PC-9 (cell line): ENCODE measurements around the gene MAP3K5. TPM values are rescaled to one million over a fixed set of nuclear protein-coding genes. Genes with fewer than 3 reads are reported as not detected.

ENCODE experiments used
- BruUV-seq: library from RNA; stranded (reverse); fragments of 400-500 nt; replicated peaks from 2 replicates; lab custom pipeline; 2021; lab: Mats Ljungman, UMichigan
- CTCF ChIA-PET: fragments of 300-600 bp; sonication (Branson Sonifier 250); formaldehyde crosslinking; loops from one replicate; lab custom pipeline; 2022; ENCODE audit warnings: antibody characterized with exemption; lab: Charles Lee
- POLR2A ChIA-PET: fragments of 300-600 bp; sonication (Branson Sonifier 250); formaldehyde crosslinking; loops from one replicate; lab custom pipeline; 2022; ENCODE audit warnings: antibody characterized with exemption; ENCODE audit not compliant: unreplicated experiment; lab: Charles Lee
- DNase-seq, 2 experiments: peaks; one replicate each; pipeline versions ENCODE4 v3.0.0 to v3.0.0-alpha.2; 2015 to 2022; ENCODE audit warnings: mixed read lengths in 1 of 2
- H2AFZ ChIP-seq: fragments of 200-600 bp; sonication (generic); 2 replicates; pipeline ENCODE4 v1.8.1; 2017; ENCODE audit warnings: antibody characterized with exemption
- H3F3A ChIP-seq: fragments of 200-600 bp; sonication (generic); 2 replicates; pipeline ENCODE4 v1.8.1; 2017; ENCODE audit warnings: antibody characterized with exemption, mild to moderate bottlenecking, low read depth; ENCODE audit not compliant: insufficient read depth
- H3K27ac ChIP-seq: fragments of 200-600 bp; sonication (generic); 2 replicates; pipeline ENCODE4 v1.6.1; 2016; ENCODE audit warnings: mixed run types
- H3K27me3 ChIP-seq: fragments of 200-600 bp; sonication (generic); 2 replicates; pipeline ENCODE4 v1.6.1; 2016; ENCODE audit warnings: low read depth, mixed run types; ENCODE audit not compliant: insufficient read depth
- H3K36me3 ChIP-seq: fragments of 200-600 bp; sonication (generic); 2 replicates; pipeline ENCODE4 v1.6.1; 2016; ENCODE audit warnings: low read depth, mixed run types
- H3K4me1 ChIP-seq: fragments of 200-600 bp; sonication (generic); replicated peaks from 2 replicates; pipeline ENCODE4 v1.6.1; 2016; ENCODE audit warnings: mixed run types; ENCODE audit not compliant: insufficient read depth
- H3K4me2 ChIP-seq: fragments of 200-600 bp; sonication (generic); 2 replicates; pipeline ENCODE4 v1.6.1; 2017; ENCODE audit warnings: mixed run types
- H3K4me3 ChIP-seq: fragments of 200-600 bp; sonication (generic); 2 replicates; pipeline ENCODE4 v1.6.1; 2016; ENCODE audit warnings: mixed run types
- H3K79me2 ChIP-seq: fragments of 200-600 bp; sonication (generic); 2 replicates; pipeline ENCODE4 v1.6.1; 2017; ENCODE audit warnings: low read depth, mixed run types
- H3K9me2 ChIP-seq: fragments of 200-600 bp; sonication (generic); 2 replicates; pipeline ENCODE4 v1.8.1; 2017; ENCODE audit warnings: mild to moderate bottlenecking; ENCODE audit not compliant: insufficient read depth
- H3K9me3 ChIP-seq: fragments of 200-600 bp; sonication (generic); 2 replicates; pipeline ENCODE4 v1.8.1; 2016; ENCODE audit warnings: low read depth; ENCODE audit not compliant: insufficient read depth
- H4K20me1 ChIP-seq: fragments of 200-600 bp; sonication (generic); 2 replicates; pipeline ENCODE4 v1.8.1; 2017; ENCODE audit not compliant: insufficient read depth
- EZH2 ChIP-seq: fragments of 200-600 bp; sonication (generic); IDR thresholded peaks from 2 replicates; pipeline ENCODE4 v1.8.0; 2017; ENCODE audit warnings: antibody characterized with exemption, low read depth
- intact Hi-C: fragments of 100-400 bp; cut with micrococcal nuclease; formaldehyde crosslinking; loops from one replicate; pipeline ENCODE4 v1.10.0; 2022; ENCODE audit not compliant: unreplicated experiment
- total RNA-seq: library from RNA; stranded (reverse); gene quantifications from 2 replicates; pipeline ENCODE4 v1.2.3, GENCODE V29; 2021
- TF ChIP-seq, protein P1 (sequence below): fragments of 200-600 bp; sonication (generic); conservative IDR thresholded peaks from 2 replicates; pipeline ENCODE4 v1.6.1; 2017; ENCODE audit warnings: mixed run types, antibody characterized with exemption, mild to moderate bottlenecking, moderate library complexity

Gene MAP3K5
- total RNA-seq, 1 experiment from 2014 or later = 10.9 TPM

DNA sequence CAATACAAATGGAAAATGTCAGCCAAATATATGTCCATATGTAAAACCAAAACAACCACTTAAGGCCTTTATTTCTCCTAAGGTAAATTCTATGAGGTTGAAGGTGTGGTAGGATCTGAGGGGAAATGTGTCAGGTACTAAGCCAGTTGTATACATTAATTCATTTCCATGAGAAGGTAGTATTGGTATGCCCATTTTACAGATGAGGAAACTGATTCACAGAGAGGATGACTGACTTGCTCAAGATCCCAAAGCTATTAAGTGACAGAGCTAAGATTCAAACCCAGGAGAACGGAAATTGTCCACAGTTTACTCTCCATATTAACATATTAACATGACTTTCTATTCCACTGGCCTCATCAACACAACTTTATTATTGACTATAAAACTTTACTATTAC, 177.9 kb downstream of the MAP3K5 start:
- DNase-seq = no peak
- POLR2A ChIA-PET = no interaction called here

DNA sequence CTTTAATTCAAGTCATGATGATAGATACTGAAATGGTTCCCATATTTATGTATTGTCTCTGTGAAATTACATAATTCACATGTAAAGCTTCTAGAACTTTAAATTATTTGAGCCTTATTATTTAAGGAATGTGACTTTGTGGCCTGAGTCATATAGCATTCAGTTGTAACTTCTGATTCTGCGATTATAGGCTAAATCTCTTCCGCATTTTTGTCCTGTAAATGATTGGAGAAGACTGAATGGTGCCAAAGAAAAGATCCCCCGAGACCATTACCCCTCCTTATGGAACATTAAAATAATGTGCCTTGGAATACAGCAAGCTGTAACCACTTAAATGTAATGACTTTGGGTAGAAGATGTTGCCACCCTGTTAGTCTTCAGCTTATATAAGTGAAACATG, 178.8 kb downstream of the MAP3K5 start:
- H3K79me2 ChIP-seq = no peaks in the 10 kb centered on the region
- no peak for DNase-seq
- ChIA-PET CTCF (no interaction called here), POLR2A (no interaction called here)
- no peak overlapping the region for H3K4me2 ChIP-seq
- BruUV-seq = no TSS peak
- H3K4me1 ChIP-seq = peaks cover 30% of the 10 kb centered on the region
- H4K20me1 ChIP-seq = no peaks in the 10 kb centered on the region
- no peaks in the 10 kb centered on the region for H3K9me2 ChIP-seq
- H3K27me3 ChIP-seq = no peaks in the 10 kb centered on the region
- no peak overlapping the region for H3K4me3 ChIP-seq
- peaks cover 3% of the 10 kb centered on the region; the same call in 1 of the 2 replicates for H3K9me3 ChIP-seq
- H2AFZ ChIP-seq = no peak overlapping the region
- intact Hi-C loops = no loop called here
- TF ChIP-seq, protein P1, sequence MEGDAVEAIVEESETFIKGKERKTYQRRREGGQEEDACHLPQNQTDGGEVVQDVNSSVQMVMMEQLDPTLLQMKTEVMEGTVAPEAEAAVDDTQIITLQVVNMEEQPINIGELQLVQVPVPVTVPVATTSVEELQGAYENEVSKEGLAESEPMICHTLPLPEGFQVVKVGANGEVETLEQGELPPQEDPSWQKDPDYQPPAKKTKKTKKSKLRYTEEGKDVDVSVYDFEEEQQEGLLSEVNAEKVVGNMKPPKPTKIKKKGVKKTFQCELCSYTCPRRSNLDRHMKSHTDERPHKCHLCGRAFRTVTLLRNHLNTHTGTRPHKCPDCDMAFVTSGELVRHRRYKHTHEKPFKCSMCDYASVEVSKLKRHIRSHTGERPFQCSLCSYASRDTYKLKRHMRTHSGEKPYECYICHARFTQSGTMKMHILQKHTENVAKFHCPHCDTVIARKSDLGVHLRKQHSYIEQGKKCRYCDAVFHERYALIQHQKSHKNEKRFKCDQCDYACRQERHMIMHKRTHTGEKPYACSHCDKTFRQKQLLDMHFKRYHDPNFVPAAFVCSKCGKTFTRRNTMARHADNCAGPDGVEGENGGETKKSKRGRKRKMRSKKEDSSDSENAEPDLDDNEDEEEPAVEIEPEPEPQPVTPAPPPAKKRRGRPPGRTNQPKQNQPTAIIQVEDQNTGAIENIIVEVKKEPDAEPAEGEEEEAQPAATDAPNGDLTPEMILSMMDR = no peak
- no peak for TF ChIP-seq EZH2
- H3K36me3 ChIP-seq = peaks cover 31% of the 10 kb centered on the region; the same call in 1 of the 2 replicates
- no peak overlapping the region for H3K27ac ChIP-seq
- peaks cover 19% of the 10 kb centered on the region for H3F3A ChIP-seq

More for the DNA sequence above, 177.9 kb downstream of the MAP3K5 start:
- H4K20me1 ChIP-seq = no peaks in the 10 kb centered on the region
- no peak overlapping the region for H3K4me3 ChIP-seq
- peaks cover 3% of the 10 kb centered on the region; the same call in 1 of the 2 replicates for H3K9me3 ChIP-seq
- H3K4me1 ChIP-seq = peaks cover 21% of the 10 kb centered on the region
- H2AFZ ChIP-seq = no peak overlapping the region
- BruUV-seq = no TSS peak
- H3K27ac ChIP-seq = no peak overlapping the region
- intact Hi-C loops = no loop called here
- peaks cover 17% of the 10 kb centered on the region for H3F3A ChIP-seq
- no peaks in the 10 kb centered on the region for H3K27me3 ChIP-seq
- no peak overlapping the region for H3K4me2 ChIP-seq
- H3K9me2 ChIP-seq = no peaks in the 10 kb centered on the region
- CTCF ChIA-PET = no interaction called here
- H3K79me2 ChIP-seq = no peaks in the 10 kb centered on the region
- TF ChIP-seq, protein P1 = no peak
- no peak for TF ChIP-seq EZH2
- H3K36me3 ChIP-seq = peaks cover 31% of the 10 kb centered on the region; the same call in 1 of the 2 replicates

DNA sequence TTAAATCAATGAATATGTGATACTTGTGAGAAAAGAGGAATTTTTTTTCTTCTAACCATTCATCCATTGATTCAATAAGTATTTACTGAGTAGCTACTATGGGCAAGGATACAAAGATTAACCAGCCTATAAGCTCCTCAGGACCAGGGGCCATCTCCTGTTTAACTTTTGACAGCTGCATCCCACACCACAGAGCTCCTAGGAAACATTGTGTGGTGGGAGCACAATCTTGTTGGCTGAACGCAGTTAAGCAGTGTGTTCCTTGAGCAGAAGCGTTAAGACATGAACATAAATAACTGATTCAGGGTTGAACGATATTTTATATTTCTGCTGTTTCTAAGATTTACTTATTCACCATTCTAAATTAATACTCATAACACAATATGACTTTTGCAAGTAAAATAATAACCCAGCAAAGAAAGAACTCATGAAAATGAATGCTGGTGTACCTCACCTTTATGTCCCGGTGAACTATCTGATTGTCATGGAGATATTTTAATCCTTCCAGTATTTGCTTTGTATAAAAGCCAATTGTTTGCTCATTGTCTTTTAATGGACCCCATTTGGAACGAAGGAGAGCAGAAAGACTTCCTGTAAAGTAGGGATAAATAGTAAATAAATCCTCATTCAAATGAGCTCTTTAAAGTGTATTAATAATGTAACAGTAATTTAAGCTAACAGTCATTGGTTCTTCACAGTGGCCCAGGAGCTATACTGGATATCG, 179.4 kb downstream of the MAP3K5 start:
- H3K79me2 ChIP-seq = no peaks in the 10 kb centered on the region
- H3K27ac ChIP-seq = no peak overlapping the region
- no TSS peak for BruUV-seq
- H2AFZ ChIP-seq = no peak overlapping the region
- no peak for DNase-seq
- peaks cover 3% of the 10 kb centered on the region; the same call in 1 of the 2 replicates for H3K9me3 ChIP-seq
- peaks cover 31% of the 10 kb centered on the region; the same call in 1 of the 2 replicates for H3K36me3 ChIP-seq
- peaks cover 36% of the 10 kb centered on the region for H3K4me1 ChIP-seq
- no peaks in the 10 kb centered on the region for H4K20me1 ChIP-seq
- no peak overlapping the region for H3K4me2 ChIP-seq
- TF ChIP-seq, protein P1 = no peak
- no peak for TF ChIP-seq EZH2
- H3K4me3 ChIP-seq = no peak overlapping the region
- peaks cover 20% of the 10 kb centered on the region for H3F3A ChIP-seq
- CTCF ChIA-PET = no interaction called here
- no peaks in the 10 kb centered on the region for H3K9me2 ChIP-seq
- intact Hi-C loops = no loop called here
- POLR2A ChIA-PET = no interaction called here
- no peaks in the 10 kb centered on the region for H3K27me3 ChIP-seq
